Muscle layer of duodenum (tissue), 2 donors: ENCODE measurements around the gene FGFR3.
A peak's percentile ranks its signal among the peaks of the same experiment; 100 is the strongest.

Experiments
- H3K27ac ChIP-seq: one replicate; pipeline ENCODE4 v1.7.0; 2013; ENCODE audit warnings: mild to moderate bottlenecking, low read length
- H3K27me3 ChIP-seq: one replicate; pipeline ENCODE4 v1.7.0; 2013; ENCODE audit warnings: low read depth, mild to moderate bottlenecking, control low read depth, low read length
- H3K36me3 ChIP-seq, 2 donors: one replicate each; pipeline ENCODE4 v1.7.0; 2013; ENCODE audit warnings: low read length in 2 of 2, control low read depth in 1 of 2, mild to moderate bottlenecking in 1 of 2; ENCODE audit not compliant: insufficient read depth in 2 of 2, control insufficient read depth in 1 of 2
- H3K4me1 ChIP-seq, 2 donors: one replicate each; pipeline ENCODE4 v1.7.0; 2013; ENCODE audit warnings: low read length in 2 of 2, mild to moderate bottlenecking in 2 of 2, control low read depth in 1 of 2, moderate library complexity in 1 of 2; ENCODE audit not compliant: insufficient read depth in 2 of 2, control insufficient read depth in 1 of 2
- H3K4me3 ChIP-seq, 2 donors: one replicate each; pipeline ENCODE4 v1.7.0; 2013; ENCODE audit warnings: low read length in 2 of 2, low read depth in 1 of 2, mild to moderate bottlenecking in 1 of 2
- H3K9me3 ChIP-seq, 2 donors: one replicate each; pipeline ENCODE4 v1.7.0; 2013; ENCODE audit warnings: low read length in 2 of 2, control low read depth in 1 of 2, mild to moderate bottlenecking in 1 of 2; ENCODE audit not compliant: control insufficient read depth in 1 of 2
- donor health status: healthy.

Gene FGFR3

DNA sequence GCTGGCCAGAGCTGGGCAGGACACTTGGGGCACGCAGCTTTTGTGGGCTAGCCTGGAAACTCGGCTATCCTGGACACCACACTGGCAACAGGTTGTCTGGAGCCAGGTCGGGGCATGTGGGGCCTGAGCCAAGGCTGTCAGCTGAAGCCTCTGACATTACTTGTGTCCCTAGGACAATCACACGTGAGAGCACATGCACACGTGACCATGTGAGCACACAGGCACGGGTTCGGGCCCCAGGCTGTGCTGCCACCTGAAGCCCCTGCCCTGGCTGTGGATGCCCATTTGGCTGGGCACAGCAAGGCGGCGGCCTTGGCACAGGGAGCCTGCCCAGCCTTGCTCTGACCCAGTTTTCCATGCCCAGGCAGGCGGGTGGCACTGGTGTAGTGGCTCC lies 8.7 kb upstream of the FGFR3 start:
- Histone ChIP-seq H3K4me1 (no peaks in the 10 kb centered on the region), H3K27ac (no peak overlapping the region)

GRCh38 chr4:1784789-1785591 lies 8.1 kb upstream of the FGFR3 start:
- no peaks in the 10 kb centered on the region for H3K27me3 ChIP-seq
- no peak overlapping the region for H3K4me3 ChIP-seq
- H3K36me3 ChIP-seq, result no peaks in the 10 kb centered on the region
- no peak overlapping the region for H3K27ac ChIP-seq
- no peaks in the 10 kb centered on the region for H3K9me3 ChIP-seq
- no peaks in the 10 kb centered on the region for H3K4me1 ChIP-seq

More for the DNA sequence above, 8.7 kb upstream of the FGFR3 start:
- H3K9me3 ChIP-seq, result no peaks in the 10 kb centered on the region
- no peaks in the 10 kb centered on the region for H3K27me3 ChIP-seq
- H3K4me3 ChIP-seq, result no peak overlapping the region
- H3K36me3 ChIP-seq, result no peaks in the 10 kb centered on the region

GRCh38 chr4:1785592-1785991 lies 7.5 kb upstream of the FGFR3 start:
- Histone ChIP-seq H3K4me1 (no peaks in the 10 kb centered on the region), H3K9me3 (no peaks in the 10 kb centered on the region), H3K27me3 (no peaks in the 10 kb centered on the region), H3K4me3 (no peak overlapping the region), H3K36me3 (no peaks in the 10 kb centered on the region), H3K27ac (no peak overlapping the region)

GRCh38 chr4:1786544-1787362 lies 6.3 kb upstream of the FGFR3 start:
- Histone ChIP-seq H3K36me3 (no peaks in the 10 kb centered on the region), H3K4me1 (no peaks in the 10 kb centered on the region), H3K9me3 (no peaks in the 10 kb centered on the region), H3K27me3 (no peaks in the 10 kb centered on the region), H3K27ac (no peak overlapping the region), H3K4me3 (no peak overlapping the region)

- Histone ChIP-seq H3K27ac (no peak overlapping the region), H3K36me3 (no peaks in the 10 kb centered on the region), H3K27me3 (no peaks in the 10 kb centered on the region), H3K4me1 (no peaks in the 10 kb centered on the region), H3K9me3 (no peaks in the 10 kb centered on the region), H3K4me3 (no peak overlapping the region)
Measured at GRCh38 chr4:1787411-1788077, 5.5 kb upstream of the FGFR3 start.

- H3K27ac ChIP-seq, result no peak overlapping the region
- H3K4me1 ChIP-seq, result no peaks in the 10 kb centered on the region
- no peaks in the 10 kb centered on the region for H3K9me3 ChIP-seq
- no peak overlapping the region for H3K4me3 ChIP-seq
- no peaks in the 10 kb centered on the region for H3K36me3 ChIP-seq
- no peaks in the 10 kb centered on the region for H3K27me3 ChIP-seq
Measured at GRCh38 chr4:1788254-1788973, 4.7 kb upstream of the FGFR3 start.

GRCh38 chr4:1789552-1789951 lies 3.5 kb upstream of the FGFR3 start:
- Histone ChIP-seq H3K27me3 (no peaks in the 10 kb centered on the region), H3K36me3 (no peaks in the 10 kb centered on the region), H3K4me3 (no peak overlapping the region), H3K9me3 (no peaks in the 10 kb centered on the region), H3K4me1 (peaks cover 0 to 8% of the 10 kb centered on the region in 2 donors), H3K27ac (no peak overlapping the region)

- Histone ChIP-seq H3K27me3 (no peaks in the 10 kb centered on the region), H3K27ac (no peak overlapping the region), H3K36me3 (no peaks in the 10 kb centered on the region), H3K4me1 (peaks cover 0 to 12% of the 10 kb centered on the region in 2 donors), H3K4me3 (no peak overlapping the region), H3K9me3 (no peaks in the 10 kb centered on the region)
Measured at GRCh38 chr4:1790005-1790404, 3.1 kb upstream of the FGFR3 start.

DNA sequence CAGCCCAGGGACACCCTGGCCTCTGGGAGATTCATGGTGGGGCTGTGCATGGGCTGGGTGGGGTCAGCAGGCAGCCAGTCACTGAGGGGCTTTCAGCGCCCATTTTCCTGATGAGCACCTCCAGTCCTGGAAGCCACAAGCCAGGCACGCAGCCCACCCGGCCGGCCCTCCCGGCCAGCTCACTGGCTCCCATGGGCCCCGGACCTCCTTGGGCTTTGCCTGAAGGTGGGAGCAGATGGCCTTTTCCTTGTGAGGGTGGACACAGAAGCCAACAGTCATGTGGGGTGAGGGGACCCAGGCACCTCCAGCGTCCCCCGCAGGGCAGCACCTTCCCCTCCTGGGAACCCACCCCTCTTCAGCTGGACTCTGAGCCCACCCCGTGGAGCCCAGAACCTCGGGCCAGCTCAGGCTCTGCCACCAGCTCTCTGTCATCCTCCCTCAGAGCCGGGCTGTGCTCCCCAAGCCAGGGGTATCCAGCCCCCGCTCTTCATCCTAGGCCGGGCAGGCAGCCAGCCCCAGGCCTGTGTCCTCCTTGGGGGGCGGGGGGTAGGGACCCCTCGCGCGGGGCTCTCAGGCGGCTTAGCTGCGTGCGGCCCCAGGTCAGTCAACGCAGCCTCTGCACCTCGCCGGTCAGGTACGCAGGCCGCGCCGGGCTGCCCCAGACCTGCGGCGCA lies 798 bp upstream of the FGFR3 start:
- no peak overlapping the region for H3K4me3 ChIP-seq
- H3K27ac ChIP-seq, result no peak overlapping the region
- peaks cover 0 to 20% of the 10 kb centered on the region in 2 donors for H3K4me1 ChIP-seq
- no peaks in the 10 kb centered on the region for H3K9me3 ChIP-seq
- H3K36me3 ChIP-seq, result no peaks in the 10 kb centered on the region
- peaks cover 9% of the 10 kb centered on the region for H3K27me3 ChIP-seq

- Histone ChIP-seq H3K4me3 (peak overlapping the region in 1 of 2 donors; percentile 40), H3K4me1 (peaks cover 0 to 20% of the 10 kb centered on the region in 2 donors), H3K27ac (no peak overlapping the region), H3K9me3 (no peaks in the 10 kb centered on the region), H3K27me3 (peaks cover 9% of the 10 kb centered on the region), H3K36me3 (no peaks in the 10 kb centered on the region)
Measured at GRCh38 chr4:1793496-1793840, 375 bp downstream of the FGFR3 start.
